Heart right ventricle (tissue), 16 donors: ENCODE results near the gene FRMD3. TPM values are rescaled to one million over a fixed set of nuclear protein-coding genes. Genes with fewer than 3 reads are reported as not detected.

Source experiments
- ATAC-seq, 8 donors: fragments of 200-7000 bp; cut with Tn5 transposase; one replicate each; pipeline ENCODE4 v1.9.1; 2020; ENCODE audit warnings: mild to moderate bottlenecking in 8 of 8, moderate library complexity in 8 of 8, moderate number of reproducible peaks in 1 of 8
- DNase-seq, 2 donors: peaks; one replicate each; pipeline ENCODE4 v3.0.0-alpha.2; 2020
- H3K27ac ChIP-seq, 10 donors: fragments of 200-600 bp; sonication (generic) in 2 of 10; one replicate each; pipeline versions ENCODE4 v1.5.0 to v1.8.0; 2020 to 2022; ENCODE audit warnings: mild to moderate bottlenecking in 3 of 10
- H3K27me3 ChIP-seq, 7 donors: fragments of 200-600 bp; one replicate each; pipeline ENCODE4 v1.8.0; 2021 to 2022; ENCODE audit warnings: mild to moderate bottlenecking in 2 of 7
- H3K36me3 ChIP-seq, 9 donors: fragments of 200-600 bp; sonication (generic) in 1 of 9; one replicate each; pipeline versions ENCODE4 v1.5.0 to v1.8.0; 2020 to 2022; ENCODE audit warnings: mild to moderate bottlenecking in 2 of 9
- H3K4me1 ChIP-seq, 9 donors: fragments of 200-600 bp; sonication (generic) in 1 of 9; one replicate each; pipeline versions ENCODE4 v1.5.0 to v1.8.0; 2020 to 2022; ENCODE audit warnings: mild to moderate bottlenecking in 4 of 9
- H3K4me3 ChIP-seq, 10 donors: fragments of 200-600 bp; sonication (generic) in 2 of 10; one replicate each; pipeline versions ENCODE4 v1.5.0 to v1.8.0; 2020 to 2022; ENCODE audit warnings: mild to moderate bottlenecking in 7 of 10, moderate library complexity in 2 of 10
- H3K9me3 ChIP-seq, 11 donors: fragments of 200-600 bp in 10 of 11; sonication (generic) in 2 of 11; one replicate each; pipeline versions ENCODE4 v1.5.0 to v1.8.0; 2013 to 2022; ENCODE audit warnings: mild to moderate bottlenecking in 2 of 11, control low read depth in 1 of 11, moderate library complexity in 1 of 11
- WGBS, 2 donors: extraction: QIAGEN DNeasy Blood & Tissue Kit; methylation state at CpG; one replicate each; pipeline ENCODE4 v1.1.7; 2013; ENCODE audit warnings: inconsistent platforms in 1 of 2; 5-methylcytosine and 5-hydroxymethylcytosine counted together
- intact Hi-C, 10 donors: fragments of 100-400 bp; cut with DNase I; formaldehyde crosslinking; loops; one replicate each; pipeline versions ENCODE4 v1.11.1 to v1.14.2; 2022
- polyA plus RNA-seq, 2 donors: library from polyadenylated mRNA; stranded (reverse); fragments of 200-250 nt; gene quantifications; one replicate each; pipeline ENCODE4 v1.2.3, GENCODE V29; 2013
- total RNA-seq, 10 donors: library from RNA; stranded (reverse); fragmentation: NEBNext Ultra II Directional in 3 of 10; extraction: Animal tissue kit (Norgen Biotek cat#: 25700) in 3 of 10; gene quantifications; one replicate each; pipeline versions ENCODE4 v1.2.1 to v1.2.4, GENCODE V29; 2021 to 2023
- TF ChIP-seq, protein P1 (sequence below), 9 donors: fragments of 200-600 bp; sonication (generic) in 2 of 9; IDR thresholded peaks; one replicate each; pipeline versions ENCODE4 v1.5.0 to v1.8.0; 2021 to 2022; ENCODE audit warnings: antibody characterized with exemption in 9 of 9, mild to moderate bottlenecking in 5 of 9, moderate library complexity in 1 of 9
- donor health status: Arrhythmogenic right ventricular cardiomyopathy.
- donor health status: ischemic (EF 13 %, LVEDD 7.1; RV severe dilation, severe dysfunction).
- donor health status: healthy with polysubstance abuse.
- donor health status: DM: no; HTN: yes; CAD: no.
- donor health status: DM: no; HTN: no; CAD: no.
- donor health status: ischemic (EF 25% LVEDD 6.9; RV normal size, moderate dysfunction).
- donor health status: ischemic (EF 25% LVEDD 5.7; RV mildly dilated, moderate dysfunction).
- donor health status: healthy.
- donor health status: DM: yes; HTN: yes; CAD: no.
- donor health status: Ischemic cardiomyopathy.
- donor health status: ischemic (EF 35%, LVEDD 5.7; RV mildly dilated, moderate dysfunction).
- donor health status: nonischemic (EF 11% LVEDD 7.7; RV severe dilation, severe dysfunction).
- donor health status: DM: yes; HTN: yes; CAD: no.
- donor health status: PGD.
- donor health status: ischemic (EF 29% LVEDD 5.4; RV normal size, mild dysfunction).
- donor health status: nonischemic (EF 23%, LVEDD 6.1; RV moderate dilation, normal function).

Gene FRMD3
- total and polyA plus RNA-seq, 12 donors, result 23.1 to 145 (median 98.8) TPM

DNA sequence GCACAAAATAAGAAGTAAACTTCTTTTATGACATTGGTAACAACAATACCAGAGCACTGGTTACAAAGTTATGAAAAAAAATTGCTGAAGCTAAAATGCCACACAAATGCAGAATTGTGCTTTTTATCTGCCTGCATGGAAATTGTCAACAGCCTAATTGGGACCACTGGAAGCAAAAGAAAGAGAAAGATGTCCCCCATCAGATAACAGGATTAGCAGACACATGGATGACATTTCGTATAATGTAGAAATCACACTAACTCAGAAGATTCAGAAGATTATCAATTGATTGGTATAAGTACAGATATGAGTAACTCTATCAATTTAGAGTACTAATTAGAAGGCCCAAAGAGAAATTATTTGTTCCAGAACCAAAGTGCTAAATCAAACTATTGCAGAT, 19.1 kb upstream of the FRMD3 start:
- no peak for ATAC-seq
- no peaks in the 10 kb centered on the region for H3K27me3 ChIP-seq

DNA sequence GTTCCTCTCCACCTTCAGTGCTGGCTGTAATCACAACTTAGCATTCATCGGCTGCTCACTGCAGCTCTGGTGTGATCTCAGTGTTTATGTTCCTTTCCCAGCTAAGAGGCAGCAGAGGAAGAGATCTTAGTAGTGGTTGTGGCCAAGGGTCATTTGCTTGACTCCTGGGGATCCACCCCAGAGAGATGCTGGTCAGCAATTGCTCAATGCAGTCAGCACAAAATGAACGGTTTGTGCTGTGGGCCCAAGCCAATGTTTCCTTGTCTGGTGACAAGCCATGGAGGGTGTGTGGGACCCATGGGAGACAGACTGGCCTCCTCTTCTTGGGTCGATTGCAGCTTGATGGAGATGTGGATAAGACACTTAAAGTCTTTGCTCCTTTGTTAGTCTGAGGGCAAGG, 16.1 kb upstream of the FRMD3 start:
- H3K36me3 ChIP-seq, result no peaks in the 10 kb centered on the region
- peaks cover 0 to 15% (median 7%) of the 10 kb centered on the region in 11 donors for H3K9me3 ChIP-seq
- intact Hi-C loops, result no loop called here
- no peaks in the 10 kb centered on the region for H3K4me1 ChIP-seq
- peak in 5 of 8 donors; percentile 12 to 79 (median 74) for ATAC-seq
- WGBS, 2 donors, result 69 to 72% methylated on average over 3 of the region's 3 CpGs
- H3K27ac ChIP-seq, result no peak overlapping the region
- DNase-seq, result peak in 1 of 2 donors; percentile 46
- no peak overlapping the region for H3K4me3 ChIP-seq
- TF ChIP-seq, protein P1, sequence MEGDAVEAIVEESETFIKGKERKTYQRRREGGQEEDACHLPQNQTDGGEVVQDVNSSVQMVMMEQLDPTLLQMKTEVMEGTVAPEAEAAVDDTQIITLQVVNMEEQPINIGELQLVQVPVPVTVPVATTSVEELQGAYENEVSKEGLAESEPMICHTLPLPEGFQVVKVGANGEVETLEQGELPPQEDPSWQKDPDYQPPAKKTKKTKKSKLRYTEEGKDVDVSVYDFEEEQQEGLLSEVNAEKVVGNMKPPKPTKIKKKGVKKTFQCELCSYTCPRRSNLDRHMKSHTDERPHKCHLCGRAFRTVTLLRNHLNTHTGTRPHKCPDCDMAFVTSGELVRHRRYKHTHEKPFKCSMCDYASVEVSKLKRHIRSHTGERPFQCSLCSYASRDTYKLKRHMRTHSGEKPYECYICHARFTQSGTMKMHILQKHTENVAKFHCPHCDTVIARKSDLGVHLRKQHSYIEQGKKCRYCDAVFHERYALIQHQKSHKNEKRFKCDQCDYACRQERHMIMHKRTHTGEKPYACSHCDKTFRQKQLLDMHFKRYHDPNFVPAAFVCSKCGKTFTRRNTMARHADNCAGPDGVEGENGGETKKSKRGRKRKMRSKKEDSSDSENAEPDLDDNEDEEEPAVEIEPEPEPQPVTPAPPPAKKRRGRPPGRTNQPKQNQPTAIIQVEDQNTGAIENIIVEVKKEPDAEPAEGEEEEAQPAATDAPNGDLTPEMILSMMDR (IDR thresholded peaks at IDR 0.05), result no peak
- no peaks in the 10 kb centered on the region for H3K27me3 ChIP-seq

More for the DNA sequence above, 19.1 kb upstream of the FRMD3 start:
- TF ChIP-seq, protein P1 (IDR thresholded peaks at IDR 0.05), result no peak
- intact Hi-C loops, result no loop called here
- DNase-seq, result no peak
- WGBS, 2 donors, result 90 to 96% methylated on average over 1 of the region's 1 CpG
- Histone ChIP-seq H3K36me3 (no peaks in the 10 kb centered on the region), H3K27ac (no peak overlapping the region), H3K4me1 (no peaks in the 10 kb centered on the region), H3K4me3 (no peak overlapping the region), H3K9me3 (peaks cover 0 to 10% (median 0%) of the 10 kb centered on the region in 11 donors)

DNA sequence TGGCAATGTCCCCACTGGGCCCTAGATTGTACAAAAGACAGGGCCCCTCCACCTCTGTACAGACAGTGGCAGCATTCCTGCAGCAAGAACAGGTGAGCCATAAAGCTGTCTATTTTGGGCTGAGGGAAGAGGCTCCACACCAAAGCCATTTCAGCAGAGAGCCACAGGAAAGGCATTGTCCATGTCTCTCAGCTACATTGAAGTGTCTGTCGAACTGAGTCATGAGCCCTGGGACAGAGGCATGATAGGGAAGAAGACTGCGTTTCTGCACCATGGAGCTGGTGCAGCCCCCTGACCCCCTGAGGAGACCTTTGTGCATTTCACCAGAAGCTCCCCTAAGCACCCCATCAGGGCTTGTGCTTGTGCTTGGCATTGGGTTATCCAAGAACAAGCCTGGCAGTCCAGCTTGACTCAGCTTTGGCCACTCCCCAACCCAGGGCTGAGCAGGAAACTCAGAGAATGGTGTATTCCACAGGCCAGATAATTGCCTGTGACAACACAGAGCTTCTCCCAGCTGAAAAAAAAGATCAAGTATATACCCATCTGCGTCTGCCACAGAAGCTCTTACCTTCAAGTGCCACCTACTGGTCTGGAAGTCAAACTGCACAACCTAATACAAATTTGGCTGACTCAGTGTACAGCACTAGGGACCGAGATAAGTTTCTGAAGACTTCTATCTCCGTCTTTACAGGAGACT, 5.9 kb upstream of the FRMD3 start:
- WGBS, 2 donors, result 42 to 52% methylated on average over 5 of the region's 5 CpGs
- ATAC-seq (peak; percentile 83 to 94 (median 87)), DNase-seq (peak; percentile 36 to 39)
- intact Hi-C loops, result loop anchor here in 9 of 10 donors (1.0 to 10.0 kb wide), 8 partner anchors 207 to 347 kb away; no protein-coding TSS in a partner anchor
- Histone ChIP-seq H3K4me1 (peaks cover 0 to 15% (median 5%) of the 10 kb centered on the region in 9 donors), H3K27ac (no peak overlapping the region), H3K9me3 (peaks cover 0 to 19% (median 0%) of the 10 kb centered on the region in 11 donors), H3K36me3 (no peaks in the 10 kb centered on the region), H3K27me3 (no peaks in the 10 kb centered on the region), H3K4me3 (no peak overlapping the region)
- TF ChIP-seq, protein P1 (IDR thresholded peaks at IDR 0.05), result peak; percentile 59 to 82 (median 78)

DNA sequence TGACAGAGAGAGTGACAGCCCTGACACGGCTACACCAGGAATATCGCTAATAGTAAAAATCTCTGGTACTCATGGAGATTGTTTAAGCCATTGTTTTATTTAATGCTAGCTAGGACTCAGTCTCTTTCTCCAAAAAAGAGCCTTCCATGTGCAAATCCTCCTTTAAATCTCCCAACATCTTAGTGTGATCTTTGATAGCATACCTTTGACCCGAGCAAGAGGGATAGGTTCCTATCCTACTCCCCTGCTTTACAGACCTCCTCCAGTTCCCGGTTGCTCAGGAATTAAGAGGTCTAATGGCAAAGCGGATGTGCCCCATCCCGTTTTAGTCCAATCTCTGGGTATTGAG, 663 bp upstream of the FRMD3 start:
- H3K4me1 ChIP-seq, result peaks cover 3 to 27% (median 21%) of the 10 kb centered on the region in 9 donors
- TF ChIP-seq, protein P1 (IDR thresholded peaks at IDR 0.05), result peak in 1 of 9 donors; percentile 8
- peak overlapping the region; percentile 78 to 89 (median 84) for H3K27ac ChIP-seq
- DNase-seq, result no peak
- H3K27me3 ChIP-seq, result peaks cover 0 to 17% (median 0%) of the 10 kb centered on the region in 7 donors
- H3K9me3 ChIP-seq, result no peaks in the 10 kb centered on the region
- intact Hi-C loops, result loop anchor here in 7 of 10 donors (1.0 to 10.0 kb wide), 11 partner anchors 66 to 322 kb away; no protein-coding TSS in a partner anchor
- H3K4me3 ChIP-seq, result peak overlapping the region in 9 of 10 donors; percentile 62 to 87 (median 74)
- ATAC-seq, result no peak
- no peaks in the 10 kb centered on the region for H3K36me3 ChIP-seq
- WGBS, 2 donors, result 33 to 36% methylated on average over 6 of the region's 6 CpGs
